Esophagus squamous epithelium (tissue), 4 donors: ENCODE data around the gene NR1H2.

Source experiments
- POLR2A ChIP-seq, 4 donors: fragments of 450-650 bp; IDR thresholded peaks; one replicate each; pipeline ENCODE4 v1.6.1; 2017; ENCODE audit warnings: antibody characterized with exemption in 4 of 4, mild to moderate bottlenecking in 4 of 4, moderate library complexity in 3 of 4
- TF ChIP-seq, protein P1 (sequence below), 6 experiments: fragments of 450-650 bp in 4 of 6; fragments of 200-600 bp in 2 of 6; sonication (generic) in 2 of 6; IDR thresholded peaks; one replicate each; pipeline ENCODE4 v1.5.1; 2016 to 2019; ENCODE audit warnings: antibody characterized with exemption in 6 of 6, mild to moderate bottlenecking in 4 of 6, moderate library complexity in 4 of 6

DNA sequence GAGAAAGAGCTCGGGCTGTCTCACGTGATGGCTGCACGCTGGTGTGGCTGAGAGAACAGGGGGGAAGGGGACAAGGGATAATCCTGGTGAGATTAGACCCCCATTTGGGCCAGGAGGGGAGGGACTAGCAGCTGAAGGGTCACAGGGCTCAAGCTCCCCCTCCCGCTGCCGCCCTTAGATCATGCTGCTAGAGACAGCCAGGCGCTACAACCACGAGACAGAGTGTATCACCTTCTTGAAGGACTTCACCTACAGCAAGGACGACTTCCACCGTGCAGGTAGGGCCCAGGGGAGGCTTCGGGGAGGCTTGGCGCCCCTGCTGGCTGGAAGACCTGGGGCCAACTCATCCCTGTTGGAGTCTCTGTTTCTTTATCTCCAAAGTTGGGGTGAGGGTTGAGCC is 3.3 kb downstream of the NR1H2 start:
- TF ChIP-seq, protein P1, sequence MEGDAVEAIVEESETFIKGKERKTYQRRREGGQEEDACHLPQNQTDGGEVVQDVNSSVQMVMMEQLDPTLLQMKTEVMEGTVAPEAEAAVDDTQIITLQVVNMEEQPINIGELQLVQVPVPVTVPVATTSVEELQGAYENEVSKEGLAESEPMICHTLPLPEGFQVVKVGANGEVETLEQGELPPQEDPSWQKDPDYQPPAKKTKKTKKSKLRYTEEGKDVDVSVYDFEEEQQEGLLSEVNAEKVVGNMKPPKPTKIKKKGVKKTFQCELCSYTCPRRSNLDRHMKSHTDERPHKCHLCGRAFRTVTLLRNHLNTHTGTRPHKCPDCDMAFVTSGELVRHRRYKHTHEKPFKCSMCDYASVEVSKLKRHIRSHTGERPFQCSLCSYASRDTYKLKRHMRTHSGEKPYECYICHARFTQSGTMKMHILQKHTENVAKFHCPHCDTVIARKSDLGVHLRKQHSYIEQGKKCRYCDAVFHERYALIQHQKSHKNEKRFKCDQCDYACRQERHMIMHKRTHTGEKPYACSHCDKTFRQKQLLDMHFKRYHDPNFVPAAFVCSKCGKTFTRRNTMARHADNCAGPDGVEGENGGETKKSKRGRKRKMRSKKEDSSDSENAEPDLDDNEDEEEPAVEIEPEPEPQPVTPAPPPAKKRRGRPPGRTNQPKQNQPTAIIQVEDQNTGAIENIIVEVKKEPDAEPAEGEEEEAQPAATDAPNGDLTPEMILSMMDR (IDR thresholded peaks at IDR 0.05): no peak
- no peak for TF ChIP-seq POLR2A (IDR thresholded peaks at IDR 0.05)
